ENCODE results near the gene TM4SF5.

The TM4SF5 gene

DNA sequence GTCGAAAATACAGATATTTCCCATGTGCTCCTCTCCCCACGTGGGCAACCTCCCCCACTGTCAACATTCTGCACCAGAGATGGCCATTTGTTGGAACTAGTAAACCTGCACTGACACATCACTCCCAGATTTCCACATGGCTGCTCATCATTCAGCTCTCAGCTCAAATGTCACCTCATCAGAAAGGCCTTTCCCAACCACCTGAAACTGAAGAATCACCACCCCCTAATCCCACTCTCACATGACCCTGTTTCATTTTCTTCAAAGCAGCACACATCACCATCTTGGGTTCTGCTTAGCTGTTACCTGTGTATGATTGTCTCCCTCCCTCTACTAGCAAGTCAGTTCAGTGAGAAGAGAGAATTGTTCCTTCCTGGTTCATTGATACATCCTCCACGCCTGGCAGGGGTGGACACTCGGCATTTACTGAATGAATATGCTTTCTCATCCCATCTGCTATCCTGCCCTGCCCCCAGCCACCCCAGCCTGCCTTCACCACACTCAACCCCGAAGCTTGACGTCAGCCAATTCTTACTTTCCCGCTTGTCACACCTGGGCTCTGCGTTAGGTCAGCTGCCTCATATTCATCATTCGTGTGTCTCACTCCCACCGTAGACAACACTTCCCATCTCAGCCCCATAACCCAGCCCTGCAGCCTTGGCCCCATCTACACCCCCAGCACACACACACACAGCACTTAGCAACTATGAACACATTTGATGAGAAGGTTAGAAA is 28.9 kb downstream of the TM4SF5 start:
- no peak overlapping the region for H3K27ac Mint-ChIP-seq
- ATAC-seq, result no peak

GRCh38 chr17:4802228-4802627 is 30.5 kb downstream of the TM4SF5 start, which contains the start of gene C17orf114:
TSS of gene C17orf114 (minus strand) at chr17:4802328.
- no peak within 1 kb of the TSS for H3K4me3 Mint-ChIP-seq
- peaks cover 35% of the 10 kb centered on the region for H3K36me3 Mint-ChIP-seq
- ATAC-seq (no peak), DNase-seq (ENCODE audit: low spot score in 2 of 2) (no peak)
- peak within 1 kb of the TSS; percentile 29 for H3K27ac Mint-ChIP-seq
- no peaks in the 10 kb centered on the region for H3K9me3 Mint-ChIP-seq
- H3K4me1 Mint-ChIP-seq, result peaks cover 15% of the 10 kb centered on the region

More for the DNA sequence above, 28.9 kb downstream of the TM4SF5 start:
- peaks cover 23% of the 10 kb centered on the region for H3K4me1 Mint-ChIP-seq
- no peak for DNase-seq (ENCODE audit: low spot score in 2 of 2)
- H3K36me3 Mint-ChIP-seq, result peaks cover 44% of the 10 kb centered on the region
- no peak overlapping the region for H3K4me3 Mint-ChIP-seq
- H3K9me3 Mint-ChIP-seq, result no peaks in the 10 kb centered on the region

GRCh38 chr17:4806456-4806776 is 34.7 kb downstream of the TM4SF5 start:
- Mint-ChIP-seq H3K4me1 (peaks cover 21% of the 10 kb centered on the region), H3K4me3 (peak overlapping the region; percentile 62), H3K36me3 (peaks cover 8% of the 10 kb centered on the region), H3K27ac (no peak overlapping the region), H3K9me3 (no peaks in the 10 kb centered on the region)
- DNase-seq (ENCODE audit: low spot score in 2 of 2) (no peak), ATAC-seq (no peak)

DNA sequence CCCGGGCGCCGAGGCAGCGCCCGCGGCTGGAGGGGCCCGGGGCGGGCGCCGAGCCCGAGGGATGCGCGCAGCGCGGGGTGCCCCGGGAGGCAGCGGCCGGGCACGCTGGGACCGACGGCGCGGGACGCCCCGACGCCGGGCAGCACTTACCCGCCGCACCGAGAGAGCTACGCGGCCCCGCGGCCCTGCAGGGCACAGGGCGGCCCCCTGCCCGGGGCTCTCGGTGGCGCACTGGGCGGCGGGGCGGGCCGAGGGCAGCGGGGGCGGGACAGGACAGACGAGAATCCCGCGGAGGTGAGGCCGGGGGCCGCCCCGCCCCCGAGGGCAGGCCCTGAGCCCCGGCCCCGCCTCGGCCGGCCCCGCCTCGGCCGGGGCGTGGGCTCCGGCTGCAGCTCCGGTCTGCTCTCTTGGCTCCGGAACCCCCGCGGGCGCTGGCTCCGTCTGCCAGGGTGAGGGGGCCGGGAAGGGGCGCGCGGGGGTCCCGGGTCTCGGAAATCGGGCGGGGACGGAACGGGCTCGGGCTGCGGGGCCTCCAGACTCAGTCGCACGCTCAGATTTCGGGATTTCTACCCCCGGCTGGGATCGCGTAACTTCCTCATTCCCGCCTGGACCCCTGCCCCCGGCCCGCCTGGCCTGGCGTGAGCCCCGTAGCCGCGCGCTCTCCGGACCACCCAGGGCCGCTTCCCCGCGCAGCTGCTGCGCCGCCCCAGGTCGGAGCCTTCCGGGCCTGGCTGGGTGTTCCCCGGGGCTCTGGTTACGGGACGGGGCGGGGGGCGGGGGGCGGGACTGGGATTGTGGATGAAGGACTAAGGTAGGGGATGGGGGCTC is 35.3 kb downstream of the TM4SF5 start, which contains the start of gene PLD2:
Gene PLD2 (plus strand): TSS at position 376 of the 828 bp plus-strand sequence. CDS start 621 bp downstream, outside the sequence.
- Mint-ChIP-seq H3K4me1 (peaks cover 21% of the 10 kb centered on the region), H3K27ac (peak within 1 kb of the TSS; percentile 63), H3K4me3 (peak within 1 kb of the TSS; percentile 66), H3K36me3 (peaks cover 8% of the 10 kb centered on the region), H3K9me3 (no peaks in the 10 kb centered on the region)
- DNase-seq (ENCODE audit: low spot score in 2 of 2) (peak; percentile 83 to 90), ATAC-seq (peak; percentile 97)

DNA sequence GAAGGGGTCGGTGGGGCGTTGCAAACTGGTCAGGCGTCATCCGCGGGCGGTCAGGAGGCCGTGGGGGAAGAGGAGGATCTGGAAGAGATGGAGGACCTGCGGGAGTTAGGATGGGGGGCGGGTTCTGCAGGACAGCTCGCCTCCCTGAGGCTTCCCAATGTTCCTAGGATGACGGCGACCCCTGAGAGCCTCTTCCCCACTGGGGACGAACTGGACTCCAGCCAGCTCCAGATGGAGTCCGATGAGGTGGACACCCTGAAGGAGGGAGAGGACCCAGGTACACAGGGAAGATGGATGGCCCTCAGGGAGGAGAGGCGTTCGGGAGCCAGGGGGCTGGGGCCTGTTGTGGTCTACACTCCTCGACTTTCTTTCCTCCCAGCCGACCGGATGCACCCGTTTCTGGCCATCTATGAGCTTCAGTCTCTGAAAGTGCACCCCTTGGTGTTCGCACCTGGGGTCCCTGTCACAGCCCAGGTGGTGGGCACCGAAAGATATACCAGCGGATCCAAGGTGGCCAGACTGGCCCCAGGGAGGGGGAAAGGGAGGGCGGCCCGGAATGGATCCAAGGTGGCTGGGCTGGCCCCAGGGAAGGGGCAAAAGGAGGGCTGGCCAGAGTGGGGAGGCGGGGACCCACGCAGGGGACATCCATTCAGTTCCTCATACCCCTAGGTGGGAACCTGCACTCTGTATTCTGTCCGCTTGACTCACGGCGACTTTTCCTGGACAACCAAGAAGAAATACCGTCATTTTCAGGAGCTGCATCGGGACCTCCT is 36.1 kb downstream of the TM4SF5 start:
- H3K27ac Mint-ChIP-seq, result peak overlapping the region; percentile 63
- peaks cover 8% of the 10 kb centered on the region for H3K36me3 Mint-ChIP-seq
- DNase-seq (ENCODE audit: low spot score in 2 of 2) (no peak), ATAC-seq (no peak)
- H3K4me1 Mint-ChIP-seq, result peaks cover 21% of the 10 kb centered on the region
- peak overlapping the region; percentile 66 for H3K4me3 Mint-ChIP-seq
- no peaks in the 10 kb centered on the region for H3K9me3 Mint-ChIP-seq

DNA sequence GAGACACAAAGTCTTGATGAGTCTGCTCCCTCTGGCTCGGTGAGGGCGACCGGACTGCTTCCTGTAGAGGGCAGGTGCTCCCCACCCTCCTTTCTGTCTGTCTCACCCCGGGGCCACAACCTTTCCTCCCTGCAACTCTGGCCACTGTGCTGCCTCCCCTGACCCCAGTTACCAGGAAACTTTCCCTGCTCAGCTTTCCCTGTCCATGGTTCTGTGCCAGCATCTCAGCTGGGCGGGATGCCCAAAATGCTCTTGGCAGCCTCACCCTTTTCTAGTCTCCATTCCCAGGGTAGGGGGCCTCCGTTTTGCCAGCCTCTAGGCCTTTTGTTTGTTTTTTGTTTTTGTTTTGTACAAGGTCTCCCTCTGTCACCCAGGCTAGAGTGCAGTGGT is 36.7 kb downstream of the TM4SF5 start:
- peak overlapping the region; percentile 66 for H3K4me3 Mint-ChIP-seq
- ATAC-seq (no peak), DNase-seq (ENCODE audit: low spot score in 2 of 2) (no peak)
- H3K9me3 Mint-ChIP-seq, result no peaks in the 10 kb centered on the region
- H3K4me1 Mint-ChIP-seq, result peaks cover 21% of the 10 kb centered on the region
- peaks cover 8% of the 10 kb centered on the region for H3K36me3 Mint-ChIP-seq
- no peak overlapping the region for H3K27ac Mint-ChIP-seq

DNA sequence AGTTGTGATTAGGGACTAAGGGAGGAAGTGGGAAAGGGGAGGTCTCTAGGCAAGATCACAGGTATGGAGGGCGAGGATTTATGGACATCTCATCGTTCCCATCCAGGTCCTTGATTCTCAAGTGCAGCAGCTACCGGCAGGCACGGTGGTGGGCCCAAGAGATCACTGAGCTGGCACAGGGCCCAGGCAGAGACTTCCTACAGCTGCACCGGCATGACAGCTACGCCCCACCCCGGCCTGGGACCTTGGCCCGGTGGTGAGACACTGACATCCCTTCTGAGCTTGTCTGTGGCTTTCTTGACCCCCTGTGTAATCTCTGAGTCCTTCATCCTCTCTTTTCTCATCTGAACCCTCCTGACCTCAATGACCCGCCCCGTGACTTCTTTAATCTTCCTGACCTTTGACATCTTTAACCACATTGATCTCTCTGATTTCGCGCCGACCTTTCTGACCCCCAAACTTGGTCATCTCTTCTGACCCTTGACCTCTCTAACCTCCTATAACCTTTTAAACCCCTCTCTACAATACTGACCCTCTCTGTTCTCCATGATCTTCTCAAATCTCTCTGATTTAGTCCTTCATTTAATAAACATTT is 39.1 kb downstream of the TM4SF5 start:
- Mint-ChIP-seq H3K27ac (no peak overlapping the region), H3K4me1 (peaks cover 21% of the 10 kb centered on the region), H3K9me3 (no peaks in the 10 kb centered on the region), H3K36me3 (peaks cover 14% of the 10 kb centered on the region), H3K4me3 (no peak overlapping the region)
- DNase-seq (ENCODE audit: low spot score in 2 of 2) (no peak), ATAC-seq (no peak)

- DNase-seq (ENCODE audit: low spot score in 2 of 2) (no peak), ATAC-seq (no peak)
- peaks cover 18% of the 10 kb centered on the region for H3K4me1 Mint-ChIP-seq
- H3K27ac Mint-ChIP-seq, result no peak overlapping the region
- H3K4me3 Mint-ChIP-seq, result no peak overlapping the region
- peaks cover 18% of the 10 kb centered on the region for H3K36me3 Mint-ChIP-seq
- H3K9me3 Mint-ChIP-seq, result no peaks in the 10 kb centered on the region
These were observed 39.8 kb downstream of the TM4SF5 start for GRCh38 chr17:4811471-4811870.

DNA sequence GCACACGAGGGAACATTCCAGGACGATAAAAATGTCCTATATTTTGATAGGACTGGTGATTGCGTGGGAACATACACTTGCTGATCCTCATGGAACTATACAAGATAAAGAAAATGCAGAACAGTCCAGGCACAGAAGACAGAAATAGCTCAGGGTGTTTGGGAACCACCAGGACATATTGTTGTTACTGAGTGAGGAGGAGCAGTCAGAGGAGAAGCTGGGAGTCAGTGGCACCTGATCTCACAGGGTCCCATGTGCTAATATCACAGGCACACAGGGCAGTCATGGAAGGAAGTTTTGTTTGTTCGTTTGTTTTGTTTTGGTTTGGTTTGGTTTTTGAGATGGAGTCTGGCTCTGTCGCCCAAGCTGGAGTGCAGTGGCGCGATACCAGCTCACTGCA is 41.0 kb downstream of the TM4SF5 start:
- Mint-ChIP-seq H3K27ac (no peak overlapping the region), H3K4me3 (no peak overlapping the region), H3K4me1 (peaks cover 16% of the 10 kb centered on the region), H3K9me3 (no peaks in the 10 kb centered on the region), H3K36me3 (peaks cover 27% of the 10 kb centered on the region)
- DNase-seq (ENCODE audit: low spot score in 2 of 2) (no peak), ATAC-seq (no peak)

DNA sequence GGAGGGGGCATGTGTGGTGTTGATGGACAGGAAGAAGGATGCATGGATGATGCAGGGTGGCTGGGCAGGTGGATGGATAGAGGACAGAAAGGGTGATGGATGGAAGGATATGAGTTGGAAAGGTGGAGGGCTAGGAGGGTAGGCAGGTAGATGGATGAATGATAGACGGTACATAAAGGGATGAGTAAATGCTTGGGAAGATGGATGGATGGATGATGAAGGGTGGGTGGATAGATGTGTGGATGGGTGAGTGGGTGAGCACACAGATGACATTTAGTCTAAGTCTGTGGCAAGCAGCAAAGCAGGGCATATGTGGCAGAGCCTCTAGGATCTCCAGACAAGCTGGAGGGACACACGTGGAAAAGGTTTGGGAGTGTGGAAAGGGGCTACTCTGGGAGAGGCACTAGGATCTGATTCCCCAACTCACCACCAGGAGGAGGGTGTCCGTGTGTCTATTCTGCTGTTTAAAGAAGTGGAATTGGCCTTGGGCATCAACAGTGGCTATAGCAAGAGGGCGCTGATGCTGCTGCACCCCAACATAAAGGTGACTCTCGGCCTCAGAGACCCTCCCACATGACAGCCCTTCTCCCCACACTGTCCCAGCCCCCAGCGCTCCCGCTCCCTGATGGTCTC is 43.5 kb downstream of the TM4SF5 start:
- Mint-ChIP-seq H3K27ac (no peak overlapping the region), H3K9me3 (no peaks in the 10 kb centered on the region), H3K36me3 (peaks cover 36% of the 10 kb centered on the region), H3K4me1 (no peaks in the 10 kb centered on the region), H3K4me3 (no peak overlapping the region)
- ATAC-seq, result no peak
- DNase-seq (ENCODE audit: low spot score in 2 of 2), result no peak

DNA sequence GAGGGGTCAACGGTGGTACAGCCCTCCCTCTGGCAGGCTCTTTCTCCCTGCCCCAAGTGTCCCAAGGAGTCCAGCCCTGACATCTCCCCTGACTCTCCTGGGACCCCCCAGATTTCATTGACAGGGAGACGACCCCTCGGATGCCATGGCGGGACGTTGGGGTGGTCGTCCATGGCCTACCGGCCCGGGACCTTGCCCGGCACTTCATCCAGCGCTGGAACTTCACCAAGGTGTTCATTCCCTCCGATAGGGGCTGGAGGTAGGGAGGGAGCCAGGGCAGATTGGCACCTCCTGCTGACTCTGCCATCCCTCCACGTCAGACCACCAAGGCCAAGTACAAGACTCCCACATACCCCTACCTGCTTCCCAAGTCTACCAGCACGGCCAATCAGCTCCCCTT is 45.1 kb downstream of the TM4SF5 start:
- Mint-ChIP-seq H3K9me3 (no peaks in the 10 kb centered on the region), H3K27ac (no peak overlapping the region), H3K4me3 (no peak overlapping the region), H3K36me3 (peaks cover 45% of the 10 kb centered on the region), H3K4me1 (no peaks in the 10 kb centered on the region)
- ATAC-seq, result no peak
- no peak for DNase-seq (ENCODE audit: low spot score in 2 of 2)

- no peaks in the 10 kb centered on the region for H3K9me3 Mint-ChIP-seq
- no peak for ATAC-seq
- DNase-seq (ENCODE audit: low spot score in 2 of 2), result no peak
- peaks cover 48% of the 10 kb centered on the region for H3K36me3 Mint-ChIP-seq
- no peak overlapping the region for H3K27ac Mint-ChIP-seq
- H3K4me1 Mint-ChIP-seq, result no peaks in the 10 kb centered on the region
- no peak overlapping the region for H3K4me3 Mint-ChIP-seq
These were observed 46.6 kb downstream of the TM4SF5 start for GRCh38 chr17:4818276-4818675.

DNA sequence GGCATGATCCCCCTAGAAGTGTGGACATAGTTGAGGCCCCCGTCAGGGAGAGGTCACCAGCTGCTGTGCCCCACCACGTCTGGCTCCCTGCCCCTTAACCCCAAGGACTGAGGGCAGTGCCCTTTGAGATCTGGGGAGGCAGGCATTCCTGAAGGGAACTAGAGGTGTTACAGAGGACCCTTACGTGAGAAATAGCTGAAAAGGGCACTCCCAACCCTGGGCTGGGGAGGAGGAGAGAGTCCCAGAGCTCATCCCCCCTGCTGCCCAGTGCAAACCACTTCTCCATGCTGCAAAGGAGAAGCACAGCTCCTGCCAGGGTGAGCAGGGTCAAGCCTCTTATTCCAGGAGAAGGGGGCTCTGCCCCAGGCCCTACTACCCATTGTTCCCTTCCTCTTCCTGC is 51.1 kb downstream of the TM4SF5 start:
- H3K27ac Mint-ChIP-seq, result no peak overlapping the region
- no peaks in the 10 kb centered on the region for H3K9me3 Mint-ChIP-seq
- no peak overlapping the region for H3K4me3 Mint-ChIP-seq
- DNase-seq (ENCODE audit: low spot score in 2 of 2), result no peak
- H3K36me3 Mint-ChIP-seq, result peaks cover 29% of the 10 kb centered on the region
- ATAC-seq, result no peak
- no peaks in the 10 kb centered on the region for H3K4me1 Mint-ChIP-seq

DNA sequence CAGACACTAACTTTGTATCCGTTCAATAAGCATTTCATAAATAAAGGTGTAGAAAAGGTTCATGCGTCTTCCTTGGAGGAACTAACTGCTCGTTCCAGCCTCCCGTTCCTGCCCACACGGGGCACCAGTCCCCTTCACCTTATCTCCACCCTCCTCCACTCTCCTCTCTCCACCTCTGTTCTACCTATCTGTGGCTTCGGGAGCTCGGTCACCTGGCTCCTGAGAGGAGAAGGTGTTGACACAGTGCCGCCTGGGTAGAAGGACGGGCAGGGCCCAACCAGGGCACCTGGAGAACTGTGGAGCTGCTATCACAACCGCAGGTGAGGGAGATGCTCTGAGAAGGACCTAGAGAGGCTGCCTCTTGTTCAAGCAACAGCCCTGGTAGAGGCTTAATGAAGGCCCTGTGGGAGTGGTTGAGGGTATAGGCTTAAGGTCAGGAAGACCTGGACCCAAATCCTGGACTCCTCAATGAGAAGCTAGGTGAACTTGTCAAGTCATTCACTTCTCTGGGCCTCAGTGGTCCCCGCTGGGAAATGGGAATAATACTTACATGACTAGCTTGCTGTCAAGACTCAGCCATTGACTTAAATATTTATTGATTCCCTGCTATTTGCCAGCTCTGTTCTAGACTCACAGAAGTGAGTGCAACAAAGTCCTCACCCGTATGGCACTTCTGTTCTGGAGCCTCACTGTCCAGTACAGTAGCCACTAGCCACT is 51.8 kb downstream of the TM4SF5 start:
- Mint-ChIP-seq H3K36me3 (peaks cover 29% of the 10 kb centered on the region), H3K9me3 (no peaks in the 10 kb centered on the region), H3K27ac (peak overlapping the region; percentile 37), H3K4me1 (no peaks in the 10 kb centered on the region), H3K4me3 (no peak overlapping the region)
- DNase-seq (ENCODE audit: low spot score in 2 of 2), result no peak
- no peak for ATAC-seq
